ENCODE measurements around the gene PHLDB2.

Gene PHLDB2

GRCh38 chr3:111885578-111885977 lies 26.5 kb downstream of the PHLDB2 start:
- no peak for DNase-seq

DNA sequence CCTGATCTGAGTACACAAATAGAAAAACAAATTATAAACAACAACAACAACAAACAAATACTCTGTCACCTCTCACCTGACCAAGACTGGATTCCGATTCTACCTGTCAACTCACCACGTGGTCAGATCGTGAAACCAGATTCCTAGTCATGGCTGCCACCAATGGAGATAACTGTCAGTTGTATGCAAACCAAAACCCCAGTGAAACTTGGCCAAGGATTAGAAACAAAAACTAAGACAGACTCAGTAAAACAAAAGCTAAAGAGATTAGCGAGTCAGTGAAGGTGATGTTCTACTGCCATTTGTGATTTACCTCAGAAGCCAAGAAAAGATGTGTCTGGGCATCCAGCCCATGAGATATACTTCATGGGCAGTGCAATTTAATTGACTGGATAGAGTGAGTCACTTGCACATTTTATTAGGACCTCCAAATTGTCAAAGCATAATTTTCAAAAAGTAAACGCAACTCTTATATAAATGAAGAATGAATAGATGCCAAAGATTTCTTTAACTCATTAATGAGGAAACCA lies 31.1 kb downstream of the PHLDB2 start:
- no peak for DNase-seq

GRCh38 chr3:111892070-111892469 lies 33.0 kb downstream of the PHLDB2 start:
- DNase-seq = no peak

DNA sequence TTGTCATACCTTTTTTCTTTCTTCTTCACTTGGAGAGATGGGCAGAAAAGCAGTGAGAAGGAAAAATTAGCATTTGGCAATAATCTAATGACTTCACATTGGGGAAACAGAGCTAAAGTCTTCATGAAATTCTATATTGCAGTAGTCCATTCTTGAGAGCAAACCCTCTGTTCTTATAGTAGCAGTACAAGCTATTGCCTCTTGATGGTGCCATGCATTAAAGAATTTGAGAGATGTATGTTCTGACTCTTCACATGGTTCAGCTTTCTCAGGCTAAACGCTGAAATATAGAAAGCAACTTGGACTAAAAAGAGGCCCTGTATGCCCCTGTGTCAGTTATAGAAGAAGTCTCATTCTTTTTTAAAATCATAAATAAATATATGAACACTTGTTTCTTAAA lies 36.0 kb downstream of the PHLDB2 start:
- no peak for DNase-seq

DNA sequence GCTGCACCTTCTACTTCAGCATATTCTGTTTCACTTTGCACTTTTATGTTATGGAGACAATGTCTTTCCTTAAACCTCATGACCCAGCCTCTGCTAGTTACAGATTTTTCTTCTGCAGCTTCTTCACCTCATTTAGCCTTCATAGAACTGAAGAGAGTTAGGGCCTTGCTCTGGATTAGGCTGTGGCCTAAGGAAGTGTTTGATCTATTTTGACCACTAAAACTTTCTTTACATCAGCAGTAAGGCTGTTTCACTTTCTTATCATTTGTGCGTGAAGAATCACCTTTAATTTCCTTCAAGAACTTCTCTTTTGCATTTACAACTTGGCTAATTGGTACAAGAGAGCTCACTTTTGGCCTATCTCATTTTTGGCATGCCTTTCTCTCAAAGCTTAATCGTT lies 40.9 kb downstream of the PHLDB2 start:
- no peak for DNase-seq

GRCh38 chr3:111901637-111902036 lies 42.6 kb downstream of the PHLDB2 start:
- no peak for DNase-seq

- no peak for DNase-seq
Measured at GRCh38 chr3:111902534-111902933, 43.5 kb downstream of the PHLDB2 start.

GRCh38 chr3:111903067-111903511 lies 44.0 kb downstream of the PHLDB2 start:
- DNase-seq = no peak

DNA sequence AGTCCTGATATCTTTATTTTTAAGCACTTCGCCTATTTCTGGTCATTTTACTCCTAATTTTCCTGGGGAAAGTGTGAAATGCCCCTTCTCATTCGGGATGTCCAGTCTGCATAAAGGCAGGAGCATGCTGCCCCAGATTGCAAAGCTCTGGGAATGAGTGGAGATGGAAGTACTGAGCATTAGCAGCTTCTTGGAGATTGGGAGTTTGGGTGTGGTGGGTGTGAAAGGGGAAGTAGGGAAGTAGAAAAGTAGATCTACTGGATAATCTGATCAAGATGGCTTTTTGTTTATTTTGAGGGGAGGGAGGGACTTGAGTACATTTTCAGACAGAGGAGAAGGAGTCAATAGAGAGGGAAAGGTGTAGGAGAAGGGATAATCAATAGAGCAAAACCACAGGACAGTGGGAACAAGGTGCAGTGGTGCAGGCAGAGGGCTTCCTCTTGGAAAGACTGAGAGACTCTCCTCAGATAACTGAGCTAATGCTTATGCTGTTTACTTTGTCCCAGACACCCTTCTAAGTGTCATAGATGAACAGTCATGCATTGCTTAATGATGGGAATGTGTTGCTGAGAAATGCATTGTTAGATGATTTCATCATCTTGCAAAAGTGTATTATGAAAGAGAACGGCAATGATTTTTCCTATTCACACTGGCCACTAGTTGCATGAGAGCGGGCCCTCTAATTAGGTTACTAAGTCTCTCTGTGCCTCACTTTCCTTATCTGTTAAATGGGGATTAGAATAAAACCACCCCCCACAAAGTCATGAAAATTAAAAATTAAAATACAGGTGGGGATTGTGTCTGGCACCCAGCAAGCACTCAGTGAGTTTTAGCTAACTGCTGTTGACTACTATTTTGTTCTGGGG lies 45.5 kb downstream of the PHLDB2 start:
- DNase-seq = no peak

DNA sequence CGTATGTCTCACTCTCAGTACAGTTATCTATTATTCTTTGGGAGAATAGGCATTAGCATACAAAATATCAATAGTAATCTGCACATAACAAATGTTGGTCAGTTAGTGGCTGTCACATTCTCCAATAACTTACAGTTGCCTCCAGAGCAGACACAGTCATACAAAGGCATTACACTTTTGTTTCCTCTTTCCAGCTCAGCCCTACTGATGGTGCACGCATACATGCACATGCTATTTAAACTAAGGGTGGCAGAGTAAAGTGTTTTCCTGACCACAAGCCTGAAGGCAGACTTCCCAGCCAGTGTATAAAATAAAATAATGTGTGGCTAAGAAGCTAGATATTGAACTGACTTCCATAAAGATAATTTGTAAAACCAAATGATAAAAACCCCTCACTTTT lies 47.6 kb downstream of the PHLDB2 start:
- DNase-seq = no peak

DNA sequence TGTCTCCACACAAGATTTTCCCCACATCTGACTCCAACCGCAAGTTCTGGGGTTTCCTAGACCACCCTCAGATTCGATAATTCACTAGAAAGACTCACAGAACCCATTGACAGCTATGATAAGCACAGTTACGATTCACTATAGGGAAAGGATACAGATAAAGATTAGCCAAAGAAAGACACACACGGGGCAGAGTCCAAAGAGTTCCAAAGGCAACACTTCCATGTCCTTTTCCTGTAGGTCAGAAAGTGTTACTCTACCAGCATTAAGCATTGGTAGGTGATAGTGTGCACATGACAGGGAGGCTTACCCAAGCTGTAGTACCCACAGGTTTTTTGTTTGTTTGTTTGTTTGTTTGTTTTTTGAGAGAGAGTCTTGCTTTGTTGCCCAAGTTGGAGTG lies 48.1 kb downstream of the PHLDB2 start:
- DNase-seq = no peak

GRCh38 chr3:111910806-111911205 lies 51.7 kb downstream of the PHLDB2 start:
- DNase-seq = no peak

DNA sequence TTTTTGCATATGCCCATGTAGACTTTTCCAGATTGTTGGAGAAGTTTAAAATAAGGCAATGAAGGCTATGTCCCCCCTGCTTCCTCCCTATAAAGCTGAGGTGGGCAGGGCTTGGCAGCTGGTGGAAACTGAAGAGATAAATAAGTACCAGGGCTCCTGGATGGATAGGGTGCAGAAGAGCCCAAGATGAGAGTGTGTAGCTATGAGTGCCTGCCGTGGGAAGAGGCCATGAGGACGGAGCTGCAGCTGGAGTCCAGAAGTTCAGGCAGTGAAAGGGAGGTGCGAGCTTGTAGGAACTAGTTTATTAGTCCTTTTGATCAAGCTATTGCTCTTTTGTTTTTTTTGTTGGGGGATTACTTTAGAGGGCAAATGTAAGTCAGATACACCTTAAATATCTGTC lies 52.4 kb downstream of the PHLDB2 start:
- DNase-seq = no peak

DNA sequence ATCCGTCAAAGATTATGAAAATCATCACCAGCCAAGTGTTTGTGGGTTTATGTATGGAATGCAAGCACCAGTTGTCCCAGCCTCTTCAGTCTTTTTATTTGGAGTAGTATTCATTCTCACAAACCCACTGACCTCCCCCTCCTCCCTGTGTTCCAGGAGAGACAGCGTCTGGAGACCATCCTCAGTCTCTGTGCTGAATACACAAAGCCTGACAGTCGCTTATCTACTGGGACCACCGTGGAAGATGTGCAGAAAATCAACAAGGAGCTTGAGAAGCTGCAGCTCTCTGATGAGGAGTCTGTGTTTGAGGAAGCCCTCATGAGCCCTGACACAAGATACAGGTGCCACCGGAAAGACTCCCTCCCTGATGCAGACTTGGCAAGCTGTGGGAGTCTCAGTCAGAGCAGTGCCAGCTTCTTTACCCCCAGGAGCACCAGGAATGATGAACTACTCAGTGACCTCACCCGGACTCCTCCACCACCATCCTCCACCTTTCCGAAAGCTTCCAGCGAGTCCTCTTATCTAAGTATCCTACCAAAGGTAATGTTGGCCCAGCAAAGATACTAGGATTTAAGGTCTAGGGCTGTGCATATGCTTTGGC lies 54.2 kb downstream of the PHLDB2 start:
- no peak for DNase-seq

- DNase-seq = no peak
Measured at GRCh38 chr3:111915905-111916304, 56.8 kb downstream of the PHLDB2 start.

GRCh38 chr3:111917300-111917699 lies 58.2 kb downstream of the PHLDB2 start:
- DNase-seq = no peak

DNA sequence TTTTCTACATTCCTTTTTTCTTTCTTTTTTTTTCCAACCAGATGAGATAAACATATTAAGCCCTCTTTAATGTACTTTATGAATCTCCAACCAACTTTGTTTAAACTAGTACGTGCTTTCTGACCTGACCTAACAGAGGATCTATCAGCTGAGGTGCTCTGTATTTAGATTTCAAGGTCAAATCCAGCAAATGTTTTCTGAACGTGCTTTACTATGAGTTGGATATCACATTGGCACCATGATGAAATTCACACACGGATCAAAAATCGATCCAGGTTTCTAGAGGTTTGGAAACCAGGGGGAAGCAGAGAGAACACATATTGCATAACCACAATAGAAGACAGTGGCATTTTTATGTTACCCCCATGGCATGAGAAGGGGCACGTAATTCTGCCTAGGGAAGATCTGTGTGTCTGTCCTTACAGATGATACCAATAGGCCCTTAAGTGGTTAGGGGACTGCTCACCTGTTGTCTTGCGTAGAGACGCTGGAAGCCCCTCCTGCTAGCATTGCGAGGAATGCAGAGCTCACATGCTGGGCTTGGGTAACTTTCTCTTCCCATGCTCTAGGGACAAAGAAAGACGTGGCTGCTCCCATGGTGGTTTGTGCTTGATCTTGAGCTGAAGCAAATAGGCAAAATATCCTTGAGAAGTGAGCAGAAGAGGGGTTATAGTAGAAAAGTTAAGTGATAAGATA lies 60.5 kb downstream of the PHLDB2 start:
- no peak for DNase-seq

DNA sequence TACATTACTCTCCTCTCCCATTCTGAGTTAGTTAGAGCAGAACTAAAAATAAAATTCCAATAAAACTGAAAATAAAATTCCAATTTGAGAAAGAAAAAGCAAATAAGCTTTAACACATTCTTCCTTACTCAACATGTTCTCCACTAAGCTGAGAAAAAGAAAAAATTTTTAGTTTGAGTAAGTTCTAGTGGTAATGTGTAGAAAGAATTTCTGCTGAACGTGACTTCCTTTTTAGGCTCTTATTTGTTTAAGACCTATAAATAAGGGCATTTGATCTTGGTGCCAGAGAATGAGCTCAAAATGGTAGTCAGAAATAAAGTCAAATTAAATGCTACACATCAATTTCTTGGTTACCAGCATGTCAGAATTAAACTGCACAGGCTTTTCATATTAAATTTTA lies 62.1 kb downstream of the PHLDB2 start:
- DNase-seq = no peak

GRCh38 chr3:111923095-111923771 lies 64.2 kb downstream of the PHLDB2 start:
- no peak for DNase-seq

GRCh38 chr3:111923806-111924205 lies 64.7 kb downstream of the PHLDB2 start:
- DNase-seq = no peak

GRCh38 chr3:111924283-111924682 lies 65.2 kb downstream of the PHLDB2 start:
- DNase-seq = no peak

DNA sequence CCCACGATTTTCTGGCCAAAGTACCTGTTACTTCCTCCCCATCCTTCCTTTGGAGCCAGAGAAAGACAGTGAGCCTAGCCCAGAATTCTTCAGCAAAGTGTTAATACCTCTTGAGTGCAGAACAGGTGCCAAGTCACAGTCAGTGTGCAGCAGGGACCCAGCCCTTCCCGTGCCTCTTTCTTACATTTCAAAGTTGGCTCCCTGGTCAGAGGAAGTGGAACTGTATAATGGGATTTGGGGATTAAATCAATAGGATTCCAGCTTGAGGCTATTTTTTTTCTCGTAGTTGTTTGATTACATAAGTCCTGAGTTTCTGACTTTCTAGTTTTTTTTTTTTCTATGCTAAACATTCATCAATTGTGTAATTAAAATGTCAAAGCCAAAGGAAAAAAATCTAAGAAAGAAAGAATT lies 67.2 kb downstream of the PHLDB2 start:
- no peak for DNase-seq

GRCh38 chr3:111928613-111929012 lies 69.5 kb downstream of the PHLDB2 start:
- no peak for DNase-seq

Measured in stimulated activated CD8-positive, alpha-beta memory T cell treated with anti-CD3 and anti-CD28 coated beads, Interleukin-4, amount 100 ng/mL, for 48 hours (primary cell).